Loucy (cell line): Measurements from ENCODE around the gene SOCS7.
A peak's percentile ranks its signal among the peaks of the same experiment; 100 is the strongest.

Source experiments
- H2AFZ ChIP-seq: fragments of 200-600 bp; sonication (generic); 2 replicates; pipeline ENCODE4 v1.6.0; 2016; ENCODE audit warnings: antibody characterized with exemption, mild to moderate bottlenecking, low read length, moderate library complexity
- H3F3A ChIP-seq: fragments of 200-600 bp; 2 replicates; pipeline ENCODE4 v1.6.0; 2016; ENCODE audit warnings: antibody characterized with exemption, low read depth, mild to moderate bottlenecking
- H3K27me3 ChIP-seq: fragments of 200-600 bp; sonication (generic); 2 replicates; pipeline ENCODE4 v1.6.1; 2014; ENCODE audit warnings: low read length, mild to moderate bottlenecking; ENCODE audit not compliant: insufficient read depth, poor library complexity, severe bottlenecking
- H3K36me3 ChIP-seq: fragments of 200-600 bp; sonication (generic); 2 replicates; pipeline ENCODE4 v1.6.1; 2016; ENCODE audit warnings: low read length; ENCODE audit not compliant: insufficient read depth
- H3K4me1 ChIP-seq: fragments of 200-600 bp; sonication (generic); 2 replicates; pipeline ENCODE4 v1.5.1; 2014; ENCODE audit warnings: low read length, mild to moderate bottlenecking; ENCODE audit not compliant: insufficient read depth, poor library complexity, severe bottlenecking
- H3K4me2 ChIP-seq: fragments of 200-600 bp; sonication (generic); 2 replicates; pipeline ENCODE4 v1.6.0; 2014; ENCODE audit warnings: antibody characterized with exemption, low read length, low read depth, mild to moderate bottlenecking; ENCODE audit not compliant: poor library complexity, severe bottlenecking
- H3K4me3 ChIP-seq: fragments of 200-600 bp; sonication (generic); 2 replicates; pipeline ENCODE4 v1.5.1; 2014; ENCODE audit warnings: low read length, mild to moderate bottlenecking, mixed read lengths; ENCODE audit not compliant: poor library complexity, severe bottlenecking
- H3K79me2 ChIP-seq: fragments of 200-600 bp; sonication (generic); 2 replicates; pipeline ENCODE4 v1.6.1; 2014; ENCODE audit warnings: low read length; ENCODE audit not compliant: insufficient read depth
- H3K9ac ChIP-seq: fragments of 200-600 bp; sonication (generic); 2 replicates; pipeline ENCODE4 v1.6.0; 2014; ENCODE audit warnings: mild to moderate bottlenecking, low read depth, low read length, moderate library complexity; ENCODE audit not compliant: poor library complexity, severe bottlenecking
- H3K9me2 ChIP-seq: fragments of 200-600 bp; sonication (generic); replicated peaks from 2 replicates; pipeline ENCODE4 v1.6.1; 2016; ENCODE audit warnings: low read depth, low read length, mixed read lengths
- H3K9me3 ChIP-seq: fragments of 200-600 bp; sonication (generic); 2 replicates; pipeline ENCODE4 v1.6.1; 2014; ENCODE audit warnings: mild to moderate bottlenecking, antibody characterized with exemption, low read length, low read depth; ENCODE audit not compliant: insufficient read depth
- H4K20me1 ChIP-seq: fragments of 200-600 bp; sonication (generic); 2 replicates; pipeline ENCODE4 v1.6.0; 2014; ENCODE audit warnings: antibody characterized with exemption, low read length, mild to moderate bottlenecking; ENCODE audit not compliant: insufficient read depth, poor library complexity, severe bottlenecking
- CTCF ChIP-seq: fragments of 200-600 bp; sonication (generic); conservative IDR thresholded peaks from 2 replicates; pipeline ENCODE4 v1.5.1; 2014; ENCODE audit warnings: mild to moderate bottlenecking, antibody characterized with exemption, low read length
- EZH2phosphoT487 ChIP-seq: fragments of 200-600 bp; IDR thresholded peaks from 2 replicates; pipeline ENCODE4 v1.6.1; 2018; ENCODE audit warnings: antibody characterized with exemption, mild to moderate bottlenecking, moderate library complexity, borderline replicate concordance

SOCS7 gene

GRCh38 chr17:38442548-38442947 is 90.9 kb downstream of the SOCS7 start:
- Histone ChIP-seq H3K4me1 (peaks cover 15% of the 10 kb centered on the region), H3F3A (no peaks in the 10 kb centered on the region), H4K20me1 (peaks cover 58% of the 10 kb centered on the region), H3K36me3 (peaks cover under 1% of the 10 kb centered on the region; the same call in 1 of the 2 replicates), H3K27me3 (no peaks in the 10 kb centered on the region), H3K4me3 (no peak overlapping the region), H3K9me3 (no peaks in the 10 kb centered on the region), H3K9ac (no peak overlapping the region), H2AFZ (no peak overlapping the region), H3K4me2 (no peak overlapping the region), H3K79me2 (peaks cover 86% of the 10 kb centered on the region), H3K9me2 (no peaks in the 10 kb centered on the region)
- TF ChIP-seq CTCF, result no peak
- TF ChIP-seq EZH2phosphoT487, result no peak

GRCh38 chr17:38443356-38444031 is 91.8 kb downstream of the SOCS7 start:
- Histone ChIP-seq H2AFZ (no peak overlapping the region), H3F3A (no peaks in the 10 kb centered on the region), H3K4me2 (no peak overlapping the region), H3K36me3 (peaks cover 2% of the 10 kb centered on the region; the same call in 1 of the 2 replicates), H3K9me2 (no peaks in the 10 kb centered on the region), H4K20me1 (peaks cover 62% of the 10 kb centered on the region), H3K4me3 (no peak overlapping the region), H3K79me2 (peaks cover 86% of the 10 kb centered on the region), H3K27me3 (no peaks in the 10 kb centered on the region), H3K9ac (no peak overlapping the region), H3K4me1 (peaks cover 15% of the 10 kb centered on the region), H3K9me3 (no peaks in the 10 kb centered on the region)
- no peak for TF ChIP-seq EZH2phosphoT487
- no peak for TF ChIP-seq CTCF

- H3K4me1 ChIP-seq, result peaks cover 15% of the 10 kb centered on the region
- no peaks in the 10 kb centered on the region for H3F3A ChIP-seq
- H3K9ac ChIP-seq, result no peak overlapping the region
- H3K27me3 ChIP-seq, result no peaks in the 10 kb centered on the region
- no peak overlapping the region for H3K4me2 ChIP-seq
- H3K9me3 ChIP-seq, result no peaks in the 10 kb centered on the region
- TF ChIP-seq CTCF, result peak; percentile 83
- no peak for TF ChIP-seq EZH2phosphoT487
- peaks cover 2% of the 10 kb centered on the region; the same call in 1 of the 2 replicates for H3K36me3 ChIP-seq
- H3K9me2 ChIP-seq, result no peaks in the 10 kb centered on the region
- no peak overlapping the region for H3K4me3 ChIP-seq
- H4K20me1 ChIP-seq, result peaks cover 68% of the 10 kb centered on the region
- no peak overlapping the region for H2AFZ ChIP-seq
- H3K79me2 ChIP-seq, result peaks cover 86% of the 10 kb centered on the region
Measured at GRCh38 chr17:38444151-38444550, 92.5 kb downstream of the SOCS7 start.
